ENCODE results near the gene ARHGEF26.

Gene ARHGEF26

GRCh38 chr3:154101250-154101649, 19.9 kb upstream of the ARHGEF26 start:
- DNase-seq (ENCODE audit: insufficient read length, low spot score) (no peak), FAIRE-seq (no peak)
- TF ChIP-seq POLR2A (IDR thresholded peaks at IDR 0.05; ENCODE audit: low read depth, low read length): no peak

GRCh38 chr3:154102225-154102624, 19.0 kb upstream of the ARHGEF26 start:
- FAIRE-seq (no peak), DNase-seq (ENCODE audit: insufficient read length, low spot score) (no peak)

GRCh38 chr3:154105218-154105975, 15.8 kb upstream of the ARHGEF26 start:
- no peak for FAIRE-seq
- no peak for TF ChIP-seq POLR2A (IDR thresholded peaks at IDR 0.05; ENCODE audit: low read depth, low read length)
- no peak for DNase-seq (ENCODE audit: insufficient read length, low spot score)

More at GRCh38 chr3:154102225-154102624, 19.0 kb upstream of the ARHGEF26 start:
- no peak for TF ChIP-seq POLR2A (IDR thresholded peaks at IDR 0.05; ENCODE audit: low read depth, low read length)

- no peak for FAIRE-seq
- no peak for DNase-seq (ENCODE audit: insufficient read length, low spot score)
- no peak for TF ChIP-seq POLR2A (IDR thresholded peaks at IDR 0.05; ENCODE audit: low read depth, low read length)
Measured at GRCh38 chr3:154111365-154111935, 9.7 kb upstream of the ARHGEF26 start.

GRCh38 chr3:154112146-154112852, 8.9 kb upstream of the ARHGEF26 start:
- DNase-seq (ENCODE audit: insufficient read length, low spot score) (no peak), FAIRE-seq (no peak)
- TF ChIP-seq POLR2A (IDR thresholded peaks at IDR 0.05; ENCODE audit: low read depth, low read length): no peak

- no peak for FAIRE-seq
- no peak for DNase-seq (ENCODE audit: insufficient read length, low spot score)
- TF ChIP-seq POLR2A (IDR thresholded peaks at IDR 0.05; ENCODE audit: low read depth, low read length): no peak
Measured at GRCh38 chr3:154113609-154114008, 7.6 kb upstream of the ARHGEF26 start.

- FAIRE-seq: no peak
- TF ChIP-seq POLR2A (IDR thresholded peaks at IDR 0.05; ENCODE audit: low read depth, low read length): no peak
Measured at GRCh38 chr3:154115332-154115731, 5.9 kb upstream of the ARHGEF26 start.

GRCh38 chr3:154119951-154120350, 1.2 kb upstream of the ARHGEF26 start:
- DNase-seq (ENCODE audit: insufficient read length, low spot score) (no peak), FAIRE-seq (no peak)
- TF ChIP-seq POLR2A (IDR thresholded peaks at IDR 0.05; ENCODE audit: low read depth, low read length): no peak

More at GRCh38 chr3:154115332-154115731, 5.9 kb upstream of the ARHGEF26 start:
- no peak for DNase-seq (ENCODE audit: insufficient read length, low spot score)

GRCh38 chr3:154121701-154122551, 736 bp downstream of the ARHGEF26 start:
- TF ChIP-seq POLR2A (IDR thresholded peaks at IDR 0.05; ENCODE audit: low read depth, low read length): no peak
- FAIRE-seq: no peak
- DNase-seq (ENCODE audit: insufficient read length, low spot score): no peak

- TF ChIP-seq POLR2A (IDR thresholded peaks at IDR 0.05; ENCODE audit: low read depth, low read length): no peak
- FAIRE-seq (no peak), DNase-seq (ENCODE audit: insufficient read length, low spot score) (no peak)
Measured at GRCh38 chr3:154122552-154122911, 1.3 kb downstream of the ARHGEF26 start.

- FAIRE-seq (no peak), DNase-seq (ENCODE audit: insufficient read length, low spot score) (no peak)
- no peak for TF ChIP-seq POLR2A (IDR thresholded peaks at IDR 0.05; ENCODE audit: low read depth, low read length)
Measured at GRCh38 chr3:154122912-154123559, 1.8 kb downstream of the ARHGEF26 start.

GRCh38 chr3:154123906-154124305, 2.7 kb downstream of the ARHGEF26 start:
- DNase-seq (ENCODE audit: insufficient read length, low spot score): no peak
- no peak for TF ChIP-seq POLR2A (IDR thresholded peaks at IDR 0.05; ENCODE audit: low read depth, low read length)
- FAIRE-seq: no peak

GRCh38 chr3:154125378-154126030, 4.3 kb downstream of the ARHGEF26 start:
- TF ChIP-seq POLR2A (IDR thresholded peaks at IDR 0.05; ENCODE audit: low read depth, low read length): no peak
- no peak for FAIRE-seq

More at GRCh38 chr3:154125378-154126030, 4.3 kb downstream of the ARHGEF26 start:
- DNase-seq (ENCODE audit: insufficient read length, low spot score): no peak
